HG02759 (cell line): ENCODE results near the gene KRT6C.
"Not testable (repeated sequence)": the region's sequence is repeated elsewhere in the genome, so short reads cannot be mapped to it uniquely, and the experiment has no call there.

ENCODE experiments used
- ATAC-seq: cut with Tn5 transposase; IDR thresholded peaks from one replicate; pipeline ENCODE4 v1.9.1; 2021; ENCODE audit warnings: mild to moderate bottlenecking, moderate library complexity; ENCODE audit not compliant: unreplicated experiment

The KRT6C gene

DNA sequence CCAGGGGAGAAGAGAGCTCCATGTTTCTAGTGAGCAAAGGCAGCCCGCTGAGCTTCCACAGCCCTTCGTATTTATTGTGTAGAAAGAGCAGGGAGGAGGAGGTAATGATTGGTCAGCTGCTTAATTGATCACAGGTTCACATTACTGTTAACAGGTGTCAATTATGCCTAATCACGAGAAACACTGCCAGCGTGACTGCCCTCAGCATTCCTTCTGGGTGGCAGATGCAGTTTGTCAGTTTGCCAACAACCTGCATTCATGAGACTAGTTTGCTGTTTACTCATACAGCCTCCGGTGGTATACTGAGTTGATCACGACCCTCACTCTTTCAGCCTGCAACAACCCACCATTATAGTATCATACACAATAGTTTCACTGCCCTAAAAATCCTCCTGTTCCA, 27.0 kb upstream of the KRT6C start:
- ATAC-seq: not testable (repeated sequence)

DNA sequence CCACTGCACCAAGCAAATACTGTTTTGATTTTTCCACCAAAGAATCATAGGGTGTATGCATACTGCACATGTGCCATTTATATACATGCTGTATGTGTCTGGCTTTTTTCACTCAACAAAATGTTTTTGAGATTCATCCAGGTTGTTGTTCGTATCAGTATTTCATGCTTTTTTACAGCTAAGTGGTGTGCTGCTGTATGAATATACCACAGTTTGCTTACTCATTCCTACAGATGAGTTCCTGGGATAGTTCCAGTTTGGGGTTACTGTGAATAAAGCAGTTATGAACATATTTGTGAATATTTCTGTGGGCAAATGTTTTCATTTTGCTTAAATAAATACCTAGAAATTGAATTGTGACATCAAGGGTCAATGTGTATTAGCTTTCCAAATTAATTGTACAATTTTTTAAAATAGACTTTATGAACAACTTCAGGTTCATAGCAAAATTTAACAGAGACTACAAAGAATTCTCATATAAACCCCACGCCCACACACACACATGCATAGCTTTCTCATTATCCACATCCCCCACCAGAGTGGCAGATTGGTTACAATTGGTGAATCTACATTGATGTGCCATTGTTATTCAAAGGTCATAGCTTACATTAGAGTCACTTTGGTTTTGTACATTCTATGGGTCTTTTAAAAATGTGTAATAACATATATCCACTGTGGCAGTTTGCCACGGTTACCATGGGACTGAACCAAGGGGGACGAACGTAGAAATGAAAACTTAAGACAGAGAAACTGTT, 26.4 kb upstream of the KRT6C start:
- ATAC-seq: no peak

DNA sequence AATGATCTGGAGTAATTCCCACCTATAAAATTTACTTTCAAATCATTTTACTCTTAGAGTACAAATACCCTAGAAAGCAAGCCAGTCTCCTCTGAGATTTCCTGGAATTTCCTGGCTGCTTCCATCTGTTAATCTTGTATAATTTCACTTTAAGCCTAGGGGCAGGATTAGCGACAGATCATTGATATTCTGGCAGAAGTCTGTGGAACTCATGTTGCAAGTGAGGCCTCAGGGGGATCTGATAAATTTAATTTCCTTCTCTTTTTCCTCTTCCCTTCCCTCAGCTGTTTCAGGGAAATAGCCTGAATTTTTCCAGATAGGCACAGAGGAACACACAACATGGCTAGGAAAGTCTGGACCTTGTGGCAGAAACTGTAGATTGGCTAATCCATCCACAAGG, 25.3 kb upstream of the KRT6C start:
- ATAC-seq: no peak

DNA sequence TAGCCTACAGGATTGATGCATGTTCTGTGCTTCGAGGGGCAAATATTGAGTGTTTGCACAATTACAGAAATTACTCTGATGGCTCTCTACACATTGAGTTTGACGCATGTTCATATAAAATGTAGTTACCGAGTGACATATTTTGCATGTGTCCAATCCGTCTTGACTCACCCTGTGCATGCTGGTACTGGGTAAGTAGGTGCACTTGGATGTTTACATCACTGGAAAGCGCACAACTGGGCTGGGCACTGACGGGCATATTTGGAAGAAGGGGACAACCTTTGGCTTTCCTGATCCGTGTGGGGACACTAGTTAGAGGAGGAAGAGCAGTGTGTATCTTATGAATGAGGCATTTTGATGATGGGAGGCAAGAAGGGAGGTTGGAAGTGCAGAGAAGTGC, 24.4 kb upstream of the KRT6C start:
- ATAC-seq: no peak

DNA sequence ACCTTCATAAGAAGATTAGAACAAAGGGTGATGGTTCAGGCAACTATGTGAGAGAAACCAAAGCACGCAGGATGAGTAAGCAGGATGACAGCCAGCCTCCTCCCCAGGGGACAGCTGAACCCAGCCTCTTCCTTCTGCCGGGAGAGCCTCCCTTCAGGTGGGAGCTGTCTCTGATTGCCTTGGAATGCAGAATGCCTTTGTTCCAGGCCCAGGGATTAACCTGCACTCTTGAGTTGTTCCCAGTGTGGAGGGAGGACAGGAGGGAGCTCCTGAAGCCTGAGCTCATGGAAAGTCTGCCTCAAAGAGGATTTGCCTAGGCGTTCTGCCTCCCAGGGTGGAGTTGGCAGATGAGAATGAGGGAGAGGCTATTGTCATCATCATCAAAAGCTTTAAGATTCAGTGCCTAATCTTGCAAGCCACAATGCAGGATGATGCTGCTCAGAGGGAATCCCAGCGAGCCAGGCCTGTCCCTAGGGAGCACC, 23.0 kb upstream of the KRT6C start:
- no peak for ATAC-seq

DNA sequence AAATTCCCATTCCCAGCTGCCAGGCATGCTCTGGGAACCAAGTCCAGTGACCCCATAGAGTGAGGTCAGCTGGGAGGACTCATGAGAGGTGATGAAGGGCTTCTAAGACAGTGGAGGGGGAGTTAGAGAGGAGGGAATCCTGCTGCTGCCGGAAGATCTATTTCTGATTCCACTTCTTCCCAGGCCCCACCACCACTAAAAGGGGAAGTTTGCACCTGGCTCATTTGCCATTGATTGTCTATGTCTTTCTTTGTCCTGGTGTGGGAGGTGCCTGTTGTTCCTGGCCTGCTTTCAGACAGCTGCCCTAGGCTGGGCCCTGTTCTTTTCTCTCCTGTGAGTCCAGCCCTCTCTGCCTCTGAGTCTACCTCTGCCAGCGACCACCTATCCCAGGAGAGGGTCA, 22.4 kb upstream of the KRT6C start:
- ATAC-seq: no peak

DNA sequence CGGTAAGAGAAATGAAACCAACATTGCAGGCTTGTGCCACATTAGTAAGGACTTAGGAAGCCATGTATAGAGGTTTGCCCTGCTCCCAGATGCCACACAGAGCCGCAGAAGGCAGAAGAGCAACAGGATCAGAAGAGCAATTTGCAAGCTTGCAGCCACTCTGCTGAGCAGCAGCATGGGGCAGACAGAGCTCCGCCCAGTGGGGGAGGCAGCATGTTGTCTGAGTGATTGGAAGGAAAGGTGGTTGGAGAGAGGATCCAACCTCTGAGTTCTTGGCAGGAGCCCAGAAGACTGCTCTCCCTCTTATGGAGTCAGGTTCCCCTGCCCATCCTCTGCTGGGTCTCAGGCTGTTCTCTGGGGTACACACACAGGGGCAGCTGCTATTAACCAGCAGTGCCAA, 21.8 kb upstream of the KRT6C start:
- ATAC-seq: no peak

DNA sequence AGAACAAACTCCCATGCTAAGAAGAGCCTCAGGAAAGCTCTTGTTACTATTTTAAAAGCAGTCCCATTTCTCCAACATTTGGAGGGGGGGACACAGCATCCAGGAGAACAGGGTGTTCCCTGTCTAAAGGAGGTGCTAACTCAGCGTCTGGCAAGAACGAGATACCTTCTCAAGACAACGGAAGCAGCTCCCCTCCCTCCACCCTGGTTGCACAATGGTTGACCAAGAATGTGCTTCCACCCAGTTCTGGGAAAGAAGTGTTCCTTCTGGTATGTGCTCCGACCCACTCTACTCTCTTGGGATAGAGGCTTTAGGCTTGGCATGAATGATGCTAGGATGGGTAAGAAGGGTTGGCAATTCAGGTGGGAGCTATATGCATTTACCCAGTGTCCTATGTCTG, 20.9 kb upstream of the KRT6C start:
- no peak for ATAC-seq

DNA sequence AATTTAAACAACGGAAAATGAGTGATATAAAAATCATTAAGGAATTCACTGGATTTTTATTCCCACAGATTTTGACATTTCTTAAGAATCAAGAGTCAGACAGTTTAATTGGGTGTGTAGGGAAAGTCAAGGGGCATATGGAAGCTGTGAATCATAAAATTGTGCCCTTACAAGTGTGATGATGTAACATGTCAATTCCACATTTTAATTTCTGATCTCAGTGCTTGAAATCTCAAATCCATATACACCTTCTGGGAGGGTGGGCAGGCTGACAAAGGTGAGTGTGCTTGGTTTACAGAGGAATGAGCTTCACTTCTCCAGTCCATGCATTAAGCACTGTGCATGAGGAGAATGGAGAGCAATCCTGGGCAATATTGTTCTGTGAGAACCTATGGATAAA, 20.5 kb upstream of the KRT6C start:
- no peak for ATAC-seq

DNA sequence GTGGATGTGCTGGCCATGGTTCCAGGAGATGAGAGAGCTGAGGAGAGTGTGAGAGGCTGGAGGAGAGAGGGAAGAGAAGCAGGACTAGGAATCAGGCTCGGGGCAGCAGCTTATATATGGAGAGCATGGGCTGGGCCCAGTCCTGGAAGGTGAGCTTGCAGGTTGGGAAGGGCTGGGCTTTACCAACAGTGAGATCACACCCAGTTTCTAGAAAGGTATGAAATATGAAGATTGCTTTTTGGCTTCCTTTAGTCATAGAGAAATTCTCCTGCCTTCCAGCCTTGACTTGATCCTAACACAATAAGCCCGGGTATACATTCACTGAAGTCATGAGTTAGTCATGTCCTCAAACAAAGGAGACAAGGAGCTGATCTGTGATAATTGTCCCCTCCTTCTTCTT, 19.6 kb upstream of the KRT6C start, which contains the start of gene KRT6A:
Gene KRT6A (minus strand): TSS at position 86 of the 400 bp plus-strand sequence. CDS start 69 bp downstream, at position 17.
- ATAC-seq: no peak

DNA sequence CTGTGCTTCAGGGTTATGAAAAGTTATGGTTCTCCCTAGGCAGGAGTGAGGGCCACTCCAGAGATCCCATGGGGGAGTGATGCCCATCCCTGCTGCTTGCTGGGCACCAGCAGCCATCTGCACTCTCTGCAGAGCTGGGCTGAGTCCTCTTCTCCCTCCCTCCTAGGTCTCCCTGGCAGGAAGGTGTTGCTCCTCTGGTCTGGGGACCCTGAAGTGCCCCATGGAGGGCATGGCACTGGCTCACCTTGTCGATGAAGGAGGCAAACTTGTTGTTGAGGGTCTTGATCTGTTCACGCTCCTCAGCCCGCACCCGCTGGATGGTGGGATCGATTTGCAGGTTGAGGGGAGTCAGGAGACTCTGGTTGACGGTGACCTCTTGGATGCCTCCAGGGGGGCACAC, 18.8 kb upstream of the KRT6C start:
- ATAC-seq: not testable (repeated sequence)

DNA sequence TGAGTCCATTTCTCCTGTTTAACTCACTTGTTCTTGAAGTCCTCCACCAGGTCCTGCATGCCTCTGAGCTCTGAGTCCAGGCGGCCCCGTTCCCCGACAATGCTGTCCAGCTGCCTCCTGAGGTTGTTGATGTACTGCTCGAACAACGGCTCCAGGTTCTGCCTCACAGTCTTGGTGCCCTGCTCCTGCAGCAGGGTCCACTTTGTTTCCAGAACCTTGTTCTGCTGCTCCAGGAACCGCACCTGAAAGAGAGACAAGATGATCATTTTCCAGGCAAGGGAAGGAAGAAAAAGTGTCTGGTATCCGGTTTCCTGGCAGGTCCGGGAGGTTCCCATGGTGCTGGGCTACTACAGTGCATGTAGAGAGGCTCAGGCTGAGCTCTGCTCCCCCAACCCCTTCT, 17.9 kb upstream of the KRT6C start:
- ATAC-seq: not testable (repeated sequence)

DNA sequence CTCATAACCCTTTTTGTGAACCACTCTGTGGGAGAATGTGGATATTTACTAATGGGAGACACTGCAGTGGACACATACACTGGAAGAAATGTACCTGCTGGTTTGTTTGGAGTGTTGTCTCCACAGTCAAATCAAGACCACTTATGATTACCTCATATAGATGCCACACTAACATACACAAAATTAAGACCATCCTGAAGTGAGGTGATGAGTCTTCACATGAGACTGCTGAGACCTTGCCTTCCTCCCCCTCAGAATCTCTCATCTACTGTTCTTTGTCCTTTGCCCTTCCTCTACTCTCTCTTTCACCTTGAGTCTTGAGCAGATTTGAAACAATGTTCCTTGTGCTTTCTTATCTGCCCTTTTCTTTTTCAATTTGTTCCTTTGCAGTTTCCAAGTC, 15.1 kb upstream of the KRT6C start:
- ATAC-seq: no peak

DNA sequence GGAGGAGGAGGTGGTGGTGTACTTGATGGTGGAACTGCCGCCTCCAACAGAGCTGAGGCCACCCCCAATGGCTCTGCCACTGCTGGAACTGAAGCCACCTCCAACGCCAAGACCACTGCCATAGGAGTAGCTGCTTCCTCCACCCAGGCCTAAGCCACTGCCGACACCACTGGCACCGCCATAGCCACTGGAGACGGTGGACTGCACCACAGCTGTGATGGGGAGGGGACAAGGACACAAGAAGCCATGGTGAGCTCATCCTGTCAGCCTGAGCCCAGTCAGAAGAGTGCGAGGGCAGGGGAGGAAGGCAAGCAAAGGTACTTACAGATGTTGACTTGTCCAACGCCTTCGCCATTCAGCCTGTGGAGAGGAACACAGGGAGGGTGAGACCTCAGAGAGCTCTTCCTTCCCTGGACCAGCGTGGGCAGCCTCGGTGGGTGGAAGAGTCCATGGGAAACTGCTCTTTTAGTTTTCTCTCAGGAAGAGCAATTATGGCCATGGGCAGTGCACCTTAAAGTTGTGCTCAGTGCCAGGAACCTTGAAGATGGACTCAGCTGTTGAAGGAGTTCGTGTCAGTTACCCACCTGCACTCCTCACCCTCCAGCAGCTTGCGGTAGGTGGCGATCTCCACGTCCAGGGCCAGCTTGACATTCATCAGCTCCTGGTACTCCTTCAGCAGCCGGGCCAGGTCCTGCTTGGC, 14.3 kb upstream of the KRT6C start:
- not testable (repeated sequence) for ATAC-seq

DNA sequence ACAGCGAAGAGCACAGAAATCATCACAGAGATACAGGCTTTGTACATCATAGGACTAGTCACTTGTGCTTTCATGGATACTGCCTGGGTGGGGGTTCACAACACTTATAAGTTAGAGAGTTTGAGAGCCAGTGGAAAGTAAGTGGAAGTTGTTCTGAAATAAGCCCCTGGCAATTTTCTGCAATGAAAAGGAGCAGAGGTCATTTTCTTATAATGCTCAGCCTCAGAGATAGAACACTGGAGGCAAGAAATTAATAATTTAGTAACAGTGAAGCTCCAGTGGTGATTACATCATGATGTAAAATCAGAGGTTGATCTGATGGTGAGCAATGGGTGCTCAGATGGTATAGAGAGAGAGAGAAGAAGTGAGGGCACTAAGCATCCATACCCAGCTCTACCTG, 13.6 kb upstream of the KRT6C start:
- no peak for ATAC-seq

DNA sequence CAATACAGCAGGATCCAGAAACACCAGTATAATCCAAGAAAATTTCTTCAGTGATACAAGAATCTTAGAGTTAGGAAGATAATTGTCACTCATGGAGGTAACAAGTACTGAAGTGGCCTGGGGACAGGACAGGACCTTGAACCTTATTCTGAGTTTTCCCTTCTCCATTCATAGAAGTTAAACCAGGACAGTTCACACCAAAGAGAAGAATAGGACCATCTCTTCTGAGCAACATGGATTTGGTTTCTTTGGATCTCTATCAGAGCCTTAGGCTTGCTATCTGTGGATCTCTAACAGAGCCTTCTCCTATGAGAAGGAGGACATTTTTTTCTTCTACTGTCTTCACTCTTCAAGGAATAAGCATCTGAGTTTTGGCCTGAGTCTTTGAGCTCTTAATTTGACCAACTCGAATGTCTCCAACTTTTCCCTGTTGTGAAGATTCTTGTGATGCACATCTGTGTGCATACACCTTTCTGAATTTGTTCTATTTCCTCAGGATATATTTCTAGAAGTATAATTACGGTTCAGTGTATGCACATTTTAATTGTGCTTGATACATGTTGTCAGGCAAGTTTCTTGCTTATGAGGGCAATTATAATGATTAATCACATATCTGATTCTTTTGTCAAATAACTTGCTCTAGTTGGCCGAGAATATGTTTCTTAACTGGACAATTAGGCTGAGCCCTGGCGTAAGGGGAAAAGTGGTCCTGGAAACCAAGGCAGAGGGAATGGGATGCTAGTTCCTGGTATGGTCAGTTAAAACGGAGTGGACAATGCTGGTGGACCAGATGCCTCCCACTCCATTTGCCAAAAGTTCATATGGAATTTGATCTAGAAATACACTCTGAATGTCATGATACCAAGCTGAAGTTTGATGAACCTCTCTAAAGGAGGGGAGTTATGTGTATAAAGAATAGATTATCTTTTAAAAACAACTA, 12.8 kb upstream of the KRT6C start:
- ATAC-seq: no peak

DNA sequence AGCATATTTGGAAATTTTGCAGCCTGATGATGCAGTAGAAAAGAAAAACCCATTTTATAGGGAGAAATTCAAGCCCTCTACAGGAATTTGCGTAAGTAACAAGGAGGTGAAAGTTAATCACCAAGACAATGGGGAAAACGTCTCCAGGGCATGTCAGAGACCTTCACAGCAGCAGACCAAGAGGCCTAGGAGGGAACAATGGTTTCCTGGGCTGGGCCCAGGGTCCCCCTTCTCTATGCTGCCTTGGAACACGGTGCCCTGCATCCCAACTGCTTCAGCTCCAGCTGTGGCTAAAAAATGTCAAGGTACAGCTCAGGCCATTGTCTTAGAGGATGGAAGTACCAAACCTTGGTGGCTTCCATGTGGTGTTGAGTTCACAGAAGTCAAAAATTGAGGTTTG, 6.5 kb upstream of the KRT6C start:
- ATAC-seq: no peak

DNA sequence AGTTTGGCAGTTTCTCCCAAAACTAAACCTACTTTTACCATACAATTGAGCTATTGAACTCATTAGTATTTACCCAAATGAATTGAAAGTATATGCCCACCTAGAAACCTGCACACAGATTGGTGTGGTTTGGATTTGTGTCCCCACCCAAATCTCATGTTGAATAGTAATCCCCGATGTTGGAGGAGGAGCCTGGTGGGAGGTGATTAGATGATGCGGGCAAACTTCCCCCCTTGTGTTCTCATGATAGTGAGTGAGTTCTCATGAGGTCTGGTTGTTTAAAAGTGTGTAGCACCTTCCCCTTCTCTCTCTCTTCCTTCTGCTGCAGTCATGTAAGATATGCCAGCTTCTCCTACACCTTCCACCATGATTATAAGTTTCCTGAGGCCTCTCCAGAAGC, 4.0 kb upstream of the KRT6C start:
- no peak for ATAC-seq

DNA sequence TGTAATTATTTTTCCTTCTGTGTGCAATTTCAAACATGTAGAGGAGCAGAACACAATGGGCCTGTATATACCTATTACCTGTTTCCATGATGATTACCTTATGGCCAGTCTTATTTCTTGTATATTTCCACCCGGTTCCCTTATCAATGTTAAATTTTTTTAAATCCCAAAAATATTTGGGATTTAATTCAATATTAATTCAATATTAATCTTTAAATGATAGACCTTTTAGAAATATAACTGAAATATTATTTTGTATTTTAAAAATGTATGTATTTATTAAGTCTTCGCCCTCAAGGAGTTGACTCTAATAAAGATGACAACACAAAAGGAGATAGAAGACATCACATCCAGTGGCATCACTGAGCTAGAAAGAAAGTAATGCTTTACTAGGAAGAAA, 607 bp upstream of the KRT6C start:
- ATAC-seq: no peak

DNA sequence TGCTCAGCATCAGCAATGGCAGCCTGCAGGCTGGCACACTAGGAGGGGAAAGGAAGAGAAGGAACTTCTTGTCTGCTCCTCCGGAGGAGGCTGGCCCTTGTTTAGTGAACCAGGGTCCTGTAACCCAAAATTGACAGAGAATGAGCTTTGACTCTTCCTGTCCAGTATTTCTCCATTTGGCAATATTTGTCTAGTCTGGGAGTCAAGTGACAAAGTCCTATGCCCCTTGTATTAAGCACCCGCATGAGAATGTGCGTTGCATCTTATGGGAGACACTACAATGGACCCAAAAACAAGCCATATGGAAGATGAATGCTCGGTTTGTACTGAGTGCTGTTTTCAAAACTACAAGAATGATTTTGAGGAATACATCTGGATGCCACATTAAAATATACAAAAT, 3.8 kb downstream of the KRT6C start:
- ATAC-seq: no peak

DNA sequence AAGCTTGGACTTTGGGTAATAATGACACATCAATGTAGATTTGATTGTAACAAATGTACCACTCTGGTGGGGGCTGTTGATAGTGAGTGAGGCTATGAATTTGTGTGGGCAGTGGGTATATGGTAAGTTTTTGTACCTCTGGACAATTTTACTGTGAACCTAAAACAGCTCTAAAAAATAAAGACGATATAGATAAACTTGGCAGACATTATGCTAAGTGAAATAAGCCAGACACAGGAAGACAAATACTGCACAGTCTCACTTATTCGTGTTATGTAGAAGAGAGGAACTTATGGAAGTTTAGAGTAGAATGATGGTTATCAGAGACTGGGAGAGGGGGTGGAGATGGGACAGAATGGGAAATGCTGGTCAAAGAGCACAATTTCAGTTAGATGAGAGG, 8.7 kb downstream of the KRT6C start:
- ATAC-seq: no peak
